GM18520 (cell line): ENCODE measurements around the gene SIAH3.

ENCODE experiments used
- ATAC-seq: cut with Tn5 transposase; IDR thresholded peaks from one replicate; pipeline ENCODE4 v1.9.1; 2021; ENCODE audit not compliant: unreplicated experiment

Gene SIAH3

GRCh38 chr13:45823583-45823982 is 28.0 kb downstream of the SIAH3 start:
- no peak for ATAC-seq

DNA sequence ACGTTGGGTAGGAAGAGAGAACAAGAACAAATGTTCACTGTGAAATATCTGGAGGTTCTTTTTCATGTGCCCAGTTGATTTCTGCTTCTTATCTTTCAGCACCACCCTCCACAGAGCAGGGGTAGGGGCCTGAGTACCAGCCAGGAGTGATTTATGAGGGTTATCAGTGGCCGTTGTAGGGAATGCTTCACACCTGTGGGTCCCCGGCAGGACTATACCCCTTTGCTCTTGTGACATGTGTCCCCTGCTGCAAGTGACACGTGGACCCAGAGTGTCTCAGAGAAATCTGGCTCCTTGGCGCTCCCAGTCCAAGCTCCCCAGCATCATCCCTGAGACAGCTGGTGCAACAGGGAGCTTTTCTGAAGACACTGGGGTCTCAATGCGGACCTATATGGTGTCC is 29.7 kb downstream of the SIAH3 start:
- ATAC-seq, result no peak

DNA sequence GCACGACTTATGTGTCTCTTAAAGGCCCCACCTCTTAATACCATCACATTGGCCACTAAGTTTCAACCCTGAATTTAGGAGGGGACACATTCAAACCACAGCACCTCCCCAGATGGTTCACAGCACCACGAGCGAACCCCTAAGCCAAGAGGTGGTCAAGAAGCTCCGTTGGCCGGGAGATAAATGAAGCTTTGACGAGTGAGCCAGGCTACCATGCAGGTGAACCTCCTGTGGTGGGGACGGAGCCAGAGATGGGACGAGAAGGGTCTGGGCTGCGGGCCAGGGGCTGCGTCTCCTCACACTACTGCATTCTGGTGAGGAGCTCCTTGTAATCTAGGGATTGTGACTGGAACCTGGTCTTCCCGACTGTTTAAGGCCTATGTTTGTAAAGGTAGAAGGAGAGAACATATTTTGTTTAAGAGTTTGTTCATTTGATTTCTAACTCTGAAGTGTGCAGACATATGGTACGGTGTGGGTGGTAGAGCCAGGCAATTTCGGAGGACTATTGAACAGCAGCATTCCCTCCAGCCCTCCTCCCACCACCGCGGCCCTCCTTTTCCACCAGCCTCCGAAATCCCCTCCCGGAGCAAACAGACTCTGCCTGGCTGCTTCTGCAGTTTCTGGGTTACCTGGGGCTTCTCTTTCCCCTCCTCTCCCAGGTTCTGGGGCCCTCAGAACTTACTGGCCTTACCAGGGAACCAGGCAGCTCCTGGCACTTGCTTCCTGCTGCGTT is 31.3 kb downstream of the SIAH3 start:
- no peak for ATAC-seq

DNA sequence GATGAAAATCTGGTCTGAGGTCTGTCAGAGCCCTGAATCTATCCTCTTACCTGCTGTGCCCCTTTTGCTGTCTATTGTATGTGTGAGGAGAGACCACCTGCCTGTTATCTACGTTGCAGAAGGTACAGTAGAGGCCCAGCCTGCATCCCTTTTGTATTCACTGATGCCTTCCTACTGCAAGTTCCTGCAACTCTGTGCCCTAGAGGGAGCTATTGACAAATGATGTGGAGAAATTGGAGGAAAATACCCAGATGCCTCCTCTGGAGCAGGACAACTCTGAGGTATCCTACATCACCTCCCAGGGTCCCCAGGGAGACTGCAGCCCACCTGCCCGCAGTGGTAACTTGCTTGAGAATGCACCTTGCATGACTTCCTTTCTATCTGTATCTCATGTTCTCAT is 33.7 kb downstream of the SIAH3 start:
- ATAC-seq, result no peak

GRCh38 chr13:45816427-45816826 is 35.1 kb downstream of the SIAH3 start:
- ATAC-seq, result no peak

DNA sequence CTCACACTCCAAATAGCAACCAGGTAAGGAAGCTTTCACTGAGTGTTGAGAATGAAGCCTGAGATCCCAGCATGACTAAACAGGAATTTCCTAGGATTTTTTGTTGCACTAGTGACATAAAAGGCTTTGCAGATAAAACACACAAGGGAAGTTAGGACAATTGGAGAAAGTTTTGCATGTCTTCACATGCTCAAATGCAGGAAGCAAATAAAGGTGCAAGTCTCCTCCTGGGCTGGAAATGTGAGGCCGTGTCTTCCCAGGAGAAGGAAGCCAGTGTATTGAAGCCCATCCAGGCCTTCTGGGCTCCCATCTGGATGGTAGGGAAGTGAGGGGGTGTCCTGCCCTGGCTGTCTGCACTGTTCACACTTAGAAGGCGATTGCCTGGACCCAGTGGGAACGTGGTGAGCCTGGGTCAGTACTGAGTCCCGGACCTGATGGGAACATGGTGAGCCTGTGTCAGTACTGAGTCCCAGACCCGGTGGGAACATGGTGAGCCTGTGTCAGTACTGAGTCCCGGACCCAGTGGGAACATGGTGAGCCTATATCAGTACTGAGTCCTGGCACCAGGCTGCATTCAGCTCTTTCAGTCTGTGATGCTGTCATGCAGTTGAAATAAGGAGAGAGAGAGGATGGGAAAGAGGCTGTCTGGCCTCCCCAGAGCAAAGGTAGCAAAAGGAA is 38.7 kb downstream of the SIAH3 start:
- no peak for ATAC-seq

GRCh38 chr13:45811891-45812694 is 39.5 kb downstream of the SIAH3 start:
- ATAC-seq, result no peak

DNA sequence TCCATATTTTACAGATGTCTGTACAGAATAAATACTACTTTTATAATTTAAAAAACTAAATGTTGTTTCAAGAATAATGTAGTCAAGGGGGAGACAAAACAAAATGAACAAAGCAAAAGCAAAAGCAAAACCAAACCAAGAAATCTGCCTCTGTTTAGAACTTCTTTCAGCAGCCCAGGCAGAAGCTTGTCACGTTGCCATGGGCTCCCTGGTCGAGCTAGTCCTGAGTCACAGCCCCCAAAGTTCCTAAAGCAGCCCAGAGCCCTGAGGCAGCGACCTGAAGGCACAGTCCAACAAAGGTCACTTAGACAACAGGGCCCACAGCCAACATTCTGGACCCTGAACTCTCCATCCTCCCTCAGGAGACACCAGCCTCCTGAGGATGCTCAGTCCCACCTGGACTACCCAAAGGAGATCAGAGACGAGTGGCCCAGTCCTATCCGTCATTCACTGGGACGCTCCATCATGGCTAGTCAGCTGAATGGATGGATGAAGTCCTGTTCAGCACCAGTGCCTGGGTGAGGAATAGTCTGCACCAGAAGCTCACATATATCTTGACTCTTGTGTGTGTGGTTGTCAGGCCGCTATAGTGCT is 41.7 kb downstream of the SIAH3 start:
- ATAC-seq, result no peak

GRCh38 chr13:45808925-45809324 is 42.6 kb downstream of the SIAH3 start:
- ATAC-seq, result no peak

DNA sequence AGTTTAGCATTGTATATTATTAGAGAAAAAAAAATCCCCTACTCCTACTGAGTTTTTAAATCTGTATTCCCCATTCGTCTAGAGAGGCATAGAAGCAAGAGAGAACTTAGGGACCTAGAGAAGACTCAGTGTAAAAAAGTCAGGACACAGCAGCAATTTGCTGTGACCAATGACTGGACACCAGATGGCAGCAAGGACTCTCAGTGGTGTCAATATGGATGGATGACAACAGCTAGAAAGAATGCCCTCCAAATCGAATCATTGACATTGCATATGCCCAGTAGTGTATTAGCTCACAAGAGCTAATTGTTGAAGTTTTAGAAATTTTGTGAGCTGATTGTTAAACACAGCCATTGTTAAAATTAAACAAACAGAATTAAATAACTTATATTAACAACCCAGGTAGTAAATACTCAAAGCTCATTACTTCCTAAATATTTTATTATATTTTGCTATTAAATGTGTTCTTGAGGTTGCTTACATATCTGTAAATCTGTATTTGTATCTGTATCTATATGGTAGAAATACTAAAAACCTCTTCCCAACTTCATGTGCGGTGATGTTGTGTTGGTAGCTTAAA is 43.9 kb downstream of the SIAH3 start:
- ATAC-seq, result no peak

DNA sequence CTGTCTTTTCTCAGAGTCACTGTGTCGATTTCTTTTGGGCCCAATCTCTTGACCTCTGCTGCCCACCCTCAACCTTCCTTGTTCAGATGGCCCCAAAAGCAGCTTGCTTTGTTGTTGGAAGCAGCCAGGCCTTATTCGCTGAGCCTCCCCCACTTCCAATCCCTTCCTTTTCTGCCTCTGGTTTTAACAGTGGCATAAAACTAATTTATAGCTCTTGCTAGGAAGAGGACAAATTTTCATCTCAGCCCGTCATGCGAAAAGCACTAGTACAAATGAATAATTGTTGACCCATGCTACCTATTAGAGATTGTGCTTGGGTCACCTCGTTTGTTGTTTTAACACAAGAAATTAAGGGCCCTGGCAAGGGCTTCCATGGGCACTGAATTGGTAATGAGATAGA is 51.1 kb downstream of the SIAH3 start:
- ATAC-seq, result no peak

GRCh38 chr13:45799451-45799850 is 52.1 kb downstream of the SIAH3 start:
- ATAC-seq, result no peak

DNA sequence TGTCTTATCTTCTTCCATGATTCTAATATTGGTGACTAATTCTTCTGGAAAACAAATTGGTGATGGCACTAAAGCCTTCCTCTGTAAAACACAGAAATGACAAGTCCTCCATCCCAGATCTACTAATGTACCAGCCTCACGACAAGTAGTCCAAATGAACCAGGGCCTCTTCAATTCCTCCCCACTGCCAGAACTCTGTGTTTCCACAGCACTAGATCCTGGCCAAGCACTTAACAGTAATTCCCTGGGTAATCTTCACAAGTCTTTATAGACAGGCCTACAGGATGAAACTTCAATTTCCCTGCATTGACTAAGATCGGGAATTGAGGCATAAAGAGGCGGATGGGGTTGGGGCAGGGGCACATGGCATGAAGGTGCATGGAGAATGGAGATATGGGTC is 52.7 kb downstream of the SIAH3 start:
- ATAC-seq, result no peak

GRCh38 chr13:45796426-45797235 is 54.9 kb downstream of the SIAH3 start:
- no peak for ATAC-seq

GRCh38 chr13:45792827-45793303 is 58.7 kb downstream of the SIAH3 start:
- no peak for ATAC-seq

DNA sequence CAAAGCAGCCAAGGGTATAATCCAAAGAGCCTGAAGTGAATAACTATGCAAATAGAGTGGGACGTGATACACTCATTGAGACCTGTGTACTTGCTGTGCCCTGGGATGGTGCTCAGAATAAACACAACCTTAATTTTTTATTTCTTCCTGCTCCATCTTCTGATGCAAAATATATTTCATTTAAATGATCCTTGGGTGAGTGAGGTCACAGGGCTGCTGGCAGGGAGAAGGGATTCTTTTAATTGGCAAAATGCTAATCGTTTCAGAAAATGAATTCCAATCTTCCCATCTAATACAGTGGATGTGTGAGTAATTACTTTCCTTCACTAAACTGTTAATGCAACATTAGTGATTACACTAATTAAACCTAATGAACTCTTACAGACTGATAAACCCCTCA is 63.5 kb downstream of the SIAH3 start:
- no peak for ATAC-seq

DNA sequence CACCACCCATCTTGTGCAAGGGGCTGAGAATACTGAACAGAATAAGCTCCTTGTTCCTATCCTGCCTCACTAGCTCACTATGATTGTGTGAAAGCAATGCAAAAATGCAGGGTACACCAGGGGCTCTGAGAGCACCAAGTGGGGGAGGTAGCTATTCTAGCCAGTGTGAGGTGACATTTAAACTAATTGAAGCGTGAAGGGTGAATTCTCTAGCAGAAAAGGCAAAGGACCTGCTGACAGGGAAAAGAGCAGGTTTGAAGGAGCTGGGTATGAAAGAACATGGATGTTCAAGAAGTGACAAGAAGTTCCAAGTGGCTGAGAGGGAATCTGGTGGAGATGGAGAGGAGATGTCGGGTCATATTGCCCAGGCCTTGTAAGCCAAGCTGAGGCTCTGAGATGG is 64.2 kb downstream of the SIAH3 start:
- ATAC-seq, result no peak

DNA sequence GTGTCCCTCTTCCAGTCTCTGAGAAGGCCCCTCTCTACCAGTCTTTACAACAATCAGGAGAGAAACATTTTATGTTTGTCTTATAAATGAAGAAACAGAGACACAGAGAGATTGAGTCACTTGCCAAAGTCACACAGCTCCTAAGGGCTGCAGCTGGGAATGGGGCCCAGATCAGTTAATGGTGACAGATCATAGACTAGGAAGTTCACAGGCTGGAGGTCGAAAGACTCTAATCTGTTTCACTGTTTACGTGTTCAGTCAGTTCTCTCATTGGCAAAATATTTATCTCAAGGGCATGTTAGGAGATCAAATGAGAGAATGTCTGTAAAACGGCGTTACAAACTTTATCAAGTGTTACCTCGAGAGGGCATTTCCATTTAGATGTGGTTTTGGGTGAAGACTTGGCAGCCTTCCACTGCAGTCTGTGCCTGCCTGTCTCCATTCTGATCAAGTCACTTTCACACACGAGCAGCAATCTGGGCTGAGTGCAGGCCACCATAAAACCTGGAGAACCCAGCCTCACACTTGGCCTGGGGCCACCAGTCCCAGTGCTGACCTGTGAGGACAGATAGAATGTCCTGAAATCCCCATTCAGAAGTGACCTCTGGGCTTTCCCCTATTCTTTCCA is 65.1 kb downstream of the SIAH3 start:
- ATAC-seq, result no peak

DNA sequence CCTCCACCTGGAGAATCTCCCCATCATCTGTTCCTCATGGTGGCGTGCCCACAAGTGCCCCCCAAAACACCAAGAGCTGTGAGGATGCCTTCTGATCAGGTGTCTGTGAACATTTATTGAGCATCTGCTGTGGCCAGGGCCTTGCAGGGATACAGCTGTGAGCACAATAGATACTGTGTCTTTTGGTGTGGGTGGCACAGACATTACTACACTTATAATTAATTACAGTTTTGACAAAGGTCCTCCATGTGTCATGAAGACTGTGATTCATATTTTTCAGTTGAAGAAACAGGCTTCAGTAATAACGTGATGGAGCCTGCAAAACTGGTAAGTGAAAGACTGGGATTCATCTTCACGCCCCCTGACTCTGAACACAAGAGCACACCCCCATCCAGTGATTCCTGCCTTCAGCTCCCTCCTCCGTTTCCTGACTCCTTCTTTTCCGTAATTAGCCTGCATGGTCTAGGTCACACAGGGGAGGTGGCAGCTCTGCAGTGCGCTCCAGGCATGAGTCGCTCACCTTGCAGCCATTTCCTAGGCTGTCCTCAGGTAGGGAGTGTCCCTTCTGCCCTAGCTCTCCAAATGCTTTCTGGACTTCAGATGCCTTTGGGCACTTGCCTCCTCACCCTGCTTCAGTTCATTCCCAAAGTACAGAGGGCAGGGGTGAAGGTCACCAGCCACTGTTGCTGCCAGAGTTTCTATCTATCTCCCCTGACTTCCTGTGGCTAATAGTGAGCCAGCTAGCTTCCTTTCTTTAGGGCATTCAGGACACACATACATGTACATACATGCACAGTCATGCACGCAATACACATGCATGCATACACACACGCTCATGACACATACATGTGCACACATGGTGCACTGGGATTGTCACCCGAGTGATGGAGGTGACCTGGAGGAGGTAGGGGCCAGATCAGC is 66.5 kb downstream of the SIAH3 start:
- ATAC-seq, result no peak
